GM21737 (cell line): ENCODE measurements around the gene PLXNC1.

Source experiments
- ATAC-seq: cut with Tn5 transposase; IDR thresholded peaks from one replicate; pipeline ENCODE4 v1.9.1; 2021; ENCODE audit warnings: mild to moderate bottlenecking, moderate library complexity; ENCODE audit not compliant: unreplicated experiment

Gene PLXNC1

DNA sequence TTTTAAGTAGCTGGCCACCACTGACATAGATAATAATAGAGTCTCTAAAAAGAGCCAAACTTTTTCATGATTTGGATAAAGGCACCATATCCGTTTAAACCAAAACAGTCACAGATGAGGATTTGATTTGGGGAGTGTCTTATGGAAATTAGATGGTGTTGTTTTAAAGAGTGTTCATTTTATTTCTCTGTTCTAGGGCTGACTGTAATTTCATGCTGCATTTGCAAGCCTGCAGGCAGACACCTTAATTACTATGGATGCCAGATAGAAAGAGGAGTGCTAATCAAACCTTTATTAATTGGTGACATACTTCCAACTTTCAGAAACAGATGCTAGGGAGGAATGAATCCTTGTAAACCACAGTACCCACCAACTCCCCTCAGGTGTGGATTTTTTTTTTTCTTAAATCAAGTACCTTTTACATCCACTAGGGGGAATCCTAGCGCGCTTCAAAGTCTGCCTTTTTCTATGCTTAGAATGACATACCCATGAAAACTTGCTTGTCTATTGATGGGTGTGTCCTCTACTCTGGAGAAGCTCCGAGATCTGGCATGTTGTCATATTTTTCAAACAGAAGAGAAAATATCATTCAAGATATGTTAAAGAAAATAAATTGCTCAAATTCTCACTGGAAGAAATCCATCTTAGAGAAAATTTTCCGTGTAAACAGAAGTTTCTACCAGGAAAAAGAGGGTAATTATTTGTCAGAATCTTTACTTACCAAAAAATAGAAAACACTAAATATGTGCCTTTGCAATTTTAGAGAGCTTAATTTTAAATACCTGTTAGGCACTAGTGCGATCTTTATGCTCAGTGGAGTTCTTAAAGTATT, 14.2 kb upstream of the PLXNC1 start:
- peak; percentile 72 for ATAC-seq

DNA sequence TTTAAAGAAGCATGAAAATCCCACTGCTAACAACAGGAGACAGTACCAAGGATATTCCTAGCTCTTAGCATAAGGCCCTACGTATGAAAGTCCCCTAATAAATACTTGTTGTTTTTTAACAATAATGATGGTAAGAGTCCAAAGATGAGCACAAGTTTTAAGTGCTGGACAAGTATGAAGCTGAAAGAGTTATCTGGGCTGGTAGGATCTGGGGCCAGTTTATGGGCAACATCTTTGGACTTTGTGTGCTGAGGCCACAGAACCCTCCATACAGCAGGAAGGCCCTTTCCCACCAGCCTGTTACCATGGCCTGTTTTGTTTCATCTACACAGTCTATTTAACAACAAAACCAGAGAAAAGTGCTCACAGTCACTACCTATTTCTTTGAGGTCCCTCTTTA, 12.5 kb upstream of the PLXNC1 start:
- no peak for ATAC-seq

DNA sequence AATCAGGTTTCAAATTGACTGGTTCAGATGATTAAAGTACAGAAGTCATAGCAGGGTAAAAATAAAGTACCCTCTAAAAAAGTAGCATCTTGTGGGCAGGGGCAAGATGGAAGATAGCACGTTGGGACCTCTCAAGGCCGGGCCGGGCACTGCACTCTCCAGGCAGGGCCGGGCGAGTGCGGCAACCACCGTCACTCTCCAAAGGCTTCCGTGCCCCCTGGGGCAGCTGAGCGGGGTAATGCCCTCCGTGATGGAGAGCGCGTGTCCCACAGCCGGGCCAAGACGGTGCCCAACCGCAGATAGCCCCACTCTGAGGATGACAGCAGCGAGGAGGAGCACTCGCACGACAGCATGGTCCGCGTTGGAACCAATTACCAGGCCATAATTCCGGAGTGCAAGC, 8.6 kb upstream of the PLXNC1 start:
- no peak for ATAC-seq

DNA sequence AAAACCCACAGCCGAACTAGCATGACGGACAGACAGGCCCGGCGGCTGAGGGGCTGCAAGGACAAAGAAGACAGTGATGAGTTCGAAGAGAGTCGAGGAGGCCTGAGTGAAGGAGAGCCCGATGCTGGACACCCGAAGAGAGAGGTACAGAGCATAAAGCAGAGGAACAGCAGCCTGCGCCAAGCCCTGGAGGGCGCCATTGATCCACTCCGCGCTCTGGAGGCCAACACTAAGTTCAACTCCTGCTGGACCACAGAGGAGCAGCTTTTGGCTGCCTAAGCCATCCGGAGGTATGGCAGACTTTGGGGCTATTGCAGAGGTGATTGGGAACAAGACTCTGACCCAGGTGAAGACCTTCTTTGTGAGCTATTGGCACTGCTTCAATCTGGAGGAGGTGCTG, 7.8 kb upstream of the PLXNC1 start:
- no peak for ATAC-seq

DNA sequence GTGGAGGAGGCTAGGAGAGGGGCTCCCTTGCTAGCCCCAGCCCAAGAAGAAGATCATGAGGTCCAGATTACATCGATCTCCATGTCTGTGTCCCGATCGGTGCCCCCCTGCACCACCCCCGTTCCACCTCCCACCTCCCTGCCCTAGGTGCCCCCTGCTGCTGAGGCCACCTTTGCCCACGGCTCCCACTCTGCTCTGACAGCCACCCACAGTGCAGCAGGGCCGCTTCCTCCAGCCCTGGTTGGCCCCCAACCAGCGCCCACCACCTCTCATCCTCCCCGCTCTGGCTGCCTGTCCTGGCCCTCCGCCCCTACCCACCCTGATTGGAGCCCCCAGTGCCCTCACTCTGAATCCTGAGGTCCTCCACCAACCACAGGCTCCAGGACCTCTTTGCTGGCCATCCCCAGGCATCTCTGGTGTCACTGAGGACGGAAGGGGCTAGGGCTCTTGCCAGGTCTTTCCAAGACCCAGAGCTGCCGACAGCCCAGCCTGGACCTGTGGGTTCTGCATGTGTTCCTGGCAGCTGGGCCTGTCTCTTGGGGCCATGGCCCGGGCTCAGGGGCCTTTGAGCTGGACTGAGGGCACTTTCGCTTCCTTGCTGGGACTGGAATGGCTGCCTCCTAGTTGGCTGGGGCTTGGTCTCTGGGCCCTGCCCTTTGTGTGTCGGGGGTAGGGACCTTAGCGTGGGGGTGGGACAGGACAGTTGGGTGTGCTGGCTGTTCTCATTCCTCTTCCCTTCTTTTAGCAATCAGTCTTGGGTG, 7.2 kb upstream of the PLXNC1 start:
- ATAC-seq, result no peak

DNA sequence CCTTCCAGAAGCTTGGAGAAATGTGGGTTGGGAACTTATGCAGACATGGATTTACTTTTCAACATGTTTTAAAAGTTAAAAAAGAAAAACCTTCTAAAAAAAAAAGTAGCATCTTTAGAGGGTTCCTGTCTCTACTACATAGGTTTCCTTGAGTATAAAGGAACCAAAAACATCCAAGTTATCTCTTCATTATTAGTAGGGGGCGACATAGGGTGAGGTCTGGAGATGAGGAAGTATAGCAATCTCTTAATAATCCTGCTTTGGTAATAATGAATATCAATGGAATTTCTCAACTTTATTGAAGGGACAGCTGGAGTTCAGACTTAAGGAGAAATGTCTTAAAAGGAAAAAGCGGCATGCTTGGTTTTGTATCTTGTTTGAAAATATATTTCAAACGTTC, 6.5 kb upstream of the PLXNC1 start:
- no peak for ATAC-seq

DNA sequence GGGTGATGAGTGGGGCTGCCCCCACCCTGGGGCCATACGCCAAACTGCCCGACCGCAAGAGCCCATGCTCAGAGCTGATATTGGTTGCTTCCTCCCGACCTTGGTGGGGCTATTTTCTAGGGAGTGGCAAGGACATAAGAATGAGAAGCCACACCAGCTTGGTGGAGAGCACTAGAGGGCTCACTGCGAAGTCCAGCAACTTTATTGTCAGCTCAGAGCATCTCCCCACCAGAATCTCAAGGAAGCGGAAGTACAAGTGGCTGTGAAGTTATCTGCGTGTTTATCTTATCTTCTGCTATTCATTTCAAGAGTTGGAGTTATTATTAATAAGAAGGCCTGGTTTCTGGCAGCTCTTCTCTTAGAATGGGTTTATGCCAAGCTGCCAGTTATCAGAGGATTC, 4.9 kb upstream of the PLXNC1 start:
- no peak for ATAC-seq

DNA sequence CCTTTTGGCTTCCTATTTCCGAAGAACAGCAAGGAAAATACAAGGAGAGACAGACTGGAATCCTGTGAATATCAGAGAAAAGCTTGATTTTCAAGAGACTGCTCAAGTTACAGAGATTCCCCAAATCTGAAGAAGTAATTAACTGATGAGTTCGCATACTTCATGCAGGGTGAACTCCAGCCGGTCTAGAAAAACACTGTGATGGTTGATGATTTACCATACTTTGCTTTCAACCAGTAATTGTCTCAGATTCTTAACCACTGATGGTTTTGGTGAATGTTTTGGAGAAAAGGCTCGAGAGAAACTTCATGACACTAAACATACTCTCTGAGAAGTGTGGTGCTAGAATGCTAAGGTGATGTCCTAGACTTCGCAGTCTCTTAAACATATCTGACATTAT, 4.4 kb upstream of the PLXNC1 start:
- ATAC-seq, result no peak

DNA sequence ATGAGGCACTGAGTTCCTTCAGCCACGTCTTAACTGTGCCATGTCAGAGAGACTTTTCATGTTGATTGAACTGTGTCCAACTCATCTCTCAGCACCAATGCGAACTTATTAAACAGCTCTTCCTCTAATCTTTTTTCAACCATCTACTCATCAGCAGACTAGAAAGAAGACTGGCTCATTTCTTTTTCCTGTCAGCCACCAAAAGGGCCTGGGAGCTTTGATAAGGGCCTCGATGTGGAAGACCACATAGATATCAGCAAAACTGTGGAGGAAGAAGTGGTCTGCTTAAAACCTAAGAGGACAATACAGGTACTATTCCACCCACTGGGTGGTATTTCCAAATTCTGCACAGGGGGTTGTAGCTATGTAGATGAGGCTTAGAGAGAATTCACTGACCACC, 3.6 kb upstream of the PLXNC1 start:
- ATAC-seq, result no peak

DNA sequence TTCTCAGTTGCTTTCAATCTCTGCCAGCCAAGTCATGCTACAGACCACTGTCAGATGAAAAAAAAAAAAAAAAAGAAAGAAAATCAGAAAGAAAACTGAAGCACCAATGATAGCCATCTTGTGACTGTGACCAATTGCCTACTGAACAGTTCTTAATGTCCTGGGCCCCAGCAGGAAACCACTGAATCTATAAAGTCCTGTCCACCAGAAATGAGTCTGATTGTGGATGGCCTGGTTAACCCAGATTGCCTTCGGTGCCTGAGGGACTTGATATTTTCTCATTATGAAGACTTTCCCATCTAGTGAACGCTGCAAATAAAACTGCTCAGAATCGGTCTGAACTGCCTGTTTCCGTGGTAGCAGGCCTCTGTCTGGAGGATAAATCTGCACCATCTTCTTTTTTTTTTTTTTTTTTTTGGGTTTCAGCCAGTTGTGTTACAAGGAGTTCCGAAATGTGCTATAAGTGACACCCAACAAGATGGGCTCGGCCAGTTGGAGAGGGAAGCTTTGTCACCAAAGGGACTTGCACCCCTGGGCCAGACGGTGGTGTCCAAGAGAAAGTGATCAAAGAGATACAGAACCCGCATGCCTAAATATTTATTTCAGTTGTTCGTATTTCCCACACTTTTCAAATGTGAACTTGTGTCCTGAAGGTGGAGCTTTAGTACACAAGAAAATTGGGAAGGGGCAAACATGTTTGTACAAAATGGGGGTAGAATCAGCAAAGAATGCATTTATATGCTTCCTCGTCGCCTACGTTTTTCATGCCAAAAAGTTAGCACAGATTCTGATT, 3.0 kb upstream of the PLXNC1 start:
- no peak for ATAC-seq

DNA sequence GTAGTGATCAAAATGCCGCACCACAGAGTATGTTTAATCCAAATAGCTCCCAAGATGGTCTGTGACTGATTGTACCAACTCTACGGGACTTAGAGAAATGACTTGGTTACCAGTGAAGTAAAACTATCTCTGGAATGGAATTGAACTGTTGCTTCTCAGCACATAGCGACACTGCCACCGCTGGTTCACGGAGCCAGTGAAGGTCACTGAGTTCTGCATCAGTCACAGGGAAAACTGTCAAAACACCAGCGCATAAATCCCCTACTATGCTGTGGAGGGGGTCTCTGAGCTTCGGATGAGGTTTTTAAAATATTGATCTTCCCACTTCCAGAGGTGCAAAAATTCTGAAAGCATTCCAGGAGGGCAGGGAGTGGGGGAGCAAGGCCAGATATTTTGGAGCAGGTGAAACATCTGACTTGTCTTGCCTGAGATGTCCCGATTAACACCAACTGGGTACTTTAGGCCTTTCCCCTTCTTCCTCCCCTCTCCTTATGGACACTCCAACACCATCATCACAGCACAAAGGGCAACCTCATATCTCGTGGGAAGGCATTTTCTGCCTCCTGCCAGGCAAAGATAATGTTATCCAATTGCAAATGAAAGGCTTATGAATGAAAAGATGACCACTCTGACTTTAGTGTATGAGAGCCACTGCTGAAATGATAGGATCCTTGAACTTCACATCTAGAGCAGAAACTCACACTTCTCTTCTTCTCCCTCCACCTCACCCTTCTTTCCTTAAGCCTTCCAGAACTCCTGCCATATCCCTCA, 2.0 kb upstream of the PLXNC1 start:
- ATAC-seq, result no peak

DNA sequence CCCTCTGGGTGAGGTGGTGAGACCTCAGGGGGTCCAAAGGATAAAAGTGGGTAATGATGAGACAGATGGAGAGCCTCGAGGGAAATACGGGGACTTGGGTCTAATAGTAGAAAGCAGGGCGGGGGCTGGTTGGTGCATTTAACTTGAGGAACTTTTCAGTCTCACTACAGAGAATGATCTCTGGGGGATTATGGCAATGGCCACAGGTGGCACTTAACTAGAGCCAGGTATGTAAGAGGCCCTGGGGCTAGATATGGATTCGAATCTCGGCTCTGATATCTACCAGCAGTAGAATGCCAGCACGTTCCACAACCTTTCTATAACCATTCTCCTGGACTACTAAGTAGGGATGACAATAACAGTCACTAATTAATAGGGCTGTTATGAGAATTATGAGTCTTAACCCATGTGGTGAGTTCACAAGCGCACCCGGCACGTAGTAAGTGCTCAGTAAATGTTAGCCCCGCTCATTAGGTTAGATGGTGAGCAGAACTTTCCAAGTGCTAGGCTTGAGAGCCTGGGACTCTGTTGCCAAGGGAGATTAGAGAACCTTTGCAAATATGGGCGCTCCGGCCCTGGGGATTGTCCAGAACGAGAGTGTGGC, 888 bp upstream of the PLXNC1 start:
- ATAC-seq, result no peak

DNA sequence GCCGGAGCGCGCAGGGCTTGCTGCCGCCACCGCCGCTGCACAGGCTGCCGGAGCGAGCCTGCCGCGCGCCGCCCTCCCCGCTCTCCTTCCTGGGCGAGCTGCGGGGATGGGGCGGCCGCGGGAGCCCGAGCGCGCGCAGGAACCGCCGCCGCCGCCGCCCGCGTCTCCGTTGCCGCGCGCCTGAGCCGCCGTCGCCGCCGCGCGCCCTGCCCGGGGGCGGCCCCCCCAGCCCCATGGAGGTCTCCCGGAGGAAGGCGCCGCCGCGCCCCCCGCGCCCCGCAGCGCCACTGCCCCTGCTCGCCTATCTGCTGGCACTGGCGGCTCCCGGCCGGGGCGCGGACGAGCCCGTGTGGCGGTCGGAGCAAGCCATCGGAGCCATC, 352 bp downstream of the PLXNC1 start:
- ATAC-seq, result no peak

DNA sequence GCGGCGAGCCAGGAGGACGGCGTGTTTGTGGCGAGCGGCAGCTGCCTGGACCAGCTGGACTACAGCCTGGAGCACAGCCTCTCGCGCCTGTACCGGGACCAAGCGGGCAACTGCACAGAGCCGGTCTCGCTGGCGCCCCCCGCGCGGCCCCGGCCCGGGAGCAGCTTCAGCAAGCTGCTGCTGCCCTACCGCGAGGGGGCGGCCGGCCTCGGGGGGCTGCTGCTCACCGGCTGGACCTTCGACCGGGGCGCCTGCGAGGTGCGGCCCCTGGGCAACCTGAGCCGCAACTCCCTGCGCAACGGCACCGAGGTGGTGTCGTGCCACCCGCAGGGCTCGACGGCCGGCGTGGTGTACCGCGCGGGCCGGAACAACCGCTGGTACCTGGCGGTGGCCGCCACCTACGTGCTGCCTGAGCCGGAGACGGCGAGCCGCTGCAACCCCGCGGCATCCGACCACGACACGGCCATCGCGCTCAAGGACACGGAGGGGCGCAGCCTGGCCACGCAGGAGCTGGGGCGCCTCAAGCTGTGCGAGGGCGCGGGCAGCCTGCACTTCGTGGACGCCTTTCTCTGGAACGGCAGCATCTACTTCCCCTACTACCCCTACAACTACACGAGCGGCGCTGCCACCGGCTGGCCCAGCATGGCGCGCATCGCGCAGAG, 873 bp downstream of the PLXNC1 start:
- ATAC-seq, result peak; percentile 35

DNA sequence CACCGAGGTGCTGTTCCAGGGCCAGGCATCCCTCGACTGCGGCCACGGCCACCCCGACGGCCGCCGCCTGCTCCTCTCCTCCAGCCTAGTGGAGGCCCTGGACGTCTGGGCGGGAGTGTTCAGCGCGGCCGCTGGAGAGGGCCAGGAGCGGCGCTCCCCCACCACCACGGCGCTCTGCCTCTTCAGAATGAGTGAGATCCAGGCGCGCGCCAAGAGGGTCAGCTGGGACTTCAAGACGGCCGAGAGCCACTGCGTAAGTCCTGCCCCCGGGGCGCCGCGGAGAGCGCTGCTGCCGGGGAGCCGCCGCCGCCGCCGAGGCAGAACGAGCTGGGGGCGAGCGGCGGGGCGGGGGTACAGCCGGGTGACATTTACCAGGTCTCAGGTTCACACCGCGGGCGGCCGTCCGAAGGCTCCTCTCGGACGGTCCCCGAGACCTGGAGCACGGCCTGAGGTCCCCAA, 1.4 kb downstream of the PLXNC1 start:
- peak; percentile 1 for ATAC-seq

DNA sequence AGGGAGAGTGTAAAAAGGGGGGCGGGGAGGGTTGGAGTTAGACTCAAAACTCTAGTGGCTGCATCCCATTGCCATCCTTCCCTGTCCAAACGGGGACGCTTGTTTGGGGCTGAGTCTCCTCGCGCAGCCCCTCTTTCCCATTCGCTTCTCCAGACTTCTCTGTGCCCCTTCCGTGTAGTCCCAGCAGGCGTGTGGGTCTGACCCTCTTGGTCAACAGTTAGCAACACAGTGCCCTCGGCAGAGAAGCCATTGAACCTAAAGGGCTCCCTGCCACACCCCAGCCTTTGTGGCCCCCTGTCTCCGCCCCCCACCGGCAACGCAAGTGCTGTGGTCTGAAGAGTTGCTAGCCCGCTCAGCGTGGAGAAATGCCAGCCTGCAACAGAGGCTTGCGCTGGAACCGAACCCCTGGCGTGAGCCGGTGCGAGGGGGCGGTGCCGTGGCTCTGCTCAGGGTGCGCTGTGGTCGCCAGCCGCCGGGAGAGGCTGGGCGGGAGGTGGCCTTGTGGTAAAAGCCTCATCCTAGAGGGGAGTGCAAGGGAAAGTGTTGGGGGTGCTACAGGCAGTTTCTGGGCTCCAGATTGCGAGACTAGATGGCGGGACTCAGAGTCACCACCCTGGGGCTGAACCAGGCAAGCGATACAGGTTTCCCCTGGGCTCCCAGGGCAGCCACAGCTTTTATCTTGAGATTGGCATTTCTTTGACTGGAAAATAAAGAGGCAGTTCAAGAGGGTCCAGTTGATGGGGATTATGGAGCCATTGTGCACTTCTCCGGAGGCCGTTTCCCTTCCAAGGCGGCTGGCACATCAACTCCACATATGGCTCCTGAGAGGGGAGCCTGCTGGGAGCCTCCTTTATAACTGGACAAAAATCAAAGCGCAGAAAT, 2.1 kb downstream of the PLXNC1 start:
- no peak for ATAC-seq

DNA sequence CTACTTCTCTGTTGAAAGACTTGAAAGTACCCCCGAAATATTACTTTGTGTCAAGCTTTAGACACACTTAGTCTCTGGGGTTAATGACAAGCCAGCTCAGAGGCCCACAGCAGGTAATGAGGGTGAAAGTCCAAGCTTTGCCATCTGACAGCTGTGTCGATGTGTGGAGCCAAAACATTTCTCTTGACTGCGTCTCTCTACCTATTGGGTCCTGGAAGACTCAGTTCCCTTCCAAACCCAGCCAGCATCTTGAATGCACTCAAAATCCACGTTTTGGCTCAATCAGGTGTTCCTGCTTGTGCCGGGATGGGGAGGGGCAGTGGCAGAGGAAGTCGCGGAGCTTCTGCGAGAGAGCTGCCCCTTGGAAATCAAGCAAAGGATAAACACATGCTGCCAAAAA, 3.2 kb downstream of the PLXNC1 start:
- ATAC-seq, result no peak

DNA sequence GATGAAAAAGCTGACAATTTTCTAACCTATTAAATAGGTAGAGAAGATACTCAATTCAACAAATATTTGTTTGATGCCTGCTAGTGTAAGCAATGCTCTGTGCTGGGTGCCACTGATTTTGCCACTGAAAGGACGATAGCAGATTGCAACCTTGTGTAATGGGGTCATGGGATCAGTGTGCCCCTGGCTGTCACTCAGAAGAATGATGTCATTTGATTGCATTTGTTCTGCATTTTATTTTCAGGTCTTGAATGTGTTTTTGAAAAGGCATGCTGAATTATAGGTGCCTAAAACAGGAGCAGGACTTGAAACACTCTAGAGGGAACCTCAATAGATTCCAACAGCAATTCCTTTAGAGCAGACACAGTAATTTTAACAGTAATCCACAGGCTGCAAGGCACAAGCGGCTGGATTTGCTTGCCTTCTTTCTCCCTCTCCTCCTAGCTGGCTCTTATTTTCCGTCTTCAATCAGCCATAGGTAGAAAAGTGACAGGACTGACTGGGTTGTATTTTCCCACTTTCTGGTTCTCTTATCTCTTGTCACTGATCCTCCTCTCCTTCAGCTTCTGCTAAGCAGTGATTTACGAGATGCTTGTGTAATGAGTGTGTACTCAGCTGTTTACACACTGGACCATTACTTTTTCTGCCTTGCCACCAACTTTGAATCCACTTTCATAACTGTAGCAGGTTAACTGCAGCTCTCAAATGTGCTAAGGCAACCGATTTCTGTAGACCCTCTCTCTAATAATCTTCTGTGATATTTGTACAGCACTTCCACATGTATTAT, 4.1 kb downstream of the PLXNC1 start:
- no peak for ATAC-seq
